Right ventricle myocardium superior (tissue), 1 donor: ENCODE measurements around the gene RAD51D. TPM values are rescaled to one million over a fixed set of nuclear protein-coding genes. Genes with fewer than 3 reads are reported as not detected.
"Not testable (repeated sequence)": the region's sequence is repeated elsewhere in the genome, so short reads cannot be mapped to it uniquely, and the experiment has no call there.

ENCODE experiments used
- ATAC-seq: fragments of 200-7000 bp; cut with Tn5 transposase; one replicate; pipeline ENCODE4 v1.9.1; 2020; ENCODE audit warnings: mild to moderate bottlenecking; ENCODE audit not compliant: poor library complexity
- DNase-seq: peaks from one replicate; pipeline ENCODE4 v3.0.0-alpha.2; 2020
- intact Hi-C: fragments of 100-400 bp; cut with DNase I; formaldehyde crosslinking; loops from one replicate; pipeline ENCODE4 v1.11.2; 2022
- total RNA-seq: library from RNA; stranded (reverse); fragmentation: NEBNext Ultra II Directional; extraction: Animal tissue kit (Norgen Biotek cat#: 25700); gene quantifications from one replicate; pipeline ENCODE4 v1.2.1, GENCODE V29; 2021
- donor health status: DM: no; HTN: yes; CAD: no; lungs with severe emphysema.

RAD51D gene
- total RNA-seq, 1 donor from 2014 or later: 4.4 TPM

- intact Hi-C loops: no loop called here
- ATAC-seq (no peak), DNase-seq (no peak)
Observed at GRCh38 chr17:35146214-35146833, 26.7 kb upstream of the RAD51D start.

GRCh38 chr17:35144840-35145239 is 25.2 kb upstream of the RAD51D start:
- intact Hi-C loops: no loop called here
- ATAC-seq: no peak
- no peak for DNase-seq

GRCh38 chr17:35142467-35142796 is 22.8 kb upstream of the RAD51D start:
- no peak for DNase-seq
- no peak for ATAC-seq
- intact Hi-C loops: no loop called here

- DNase-seq: peak; percentile 89
- peak; percentile 94 for ATAC-seq
- intact Hi-C loops: no loop called here
Observed at GRCh38 chr17:35141681-35142466, 22.2 kb upstream of the RAD51D start, which contains the start of gene NLE1. Gene NLE1, minus strand, starts transcription at chr17:35142303. Its CDS starts 28 bp downstream, at chr17:35142275.

DNA sequence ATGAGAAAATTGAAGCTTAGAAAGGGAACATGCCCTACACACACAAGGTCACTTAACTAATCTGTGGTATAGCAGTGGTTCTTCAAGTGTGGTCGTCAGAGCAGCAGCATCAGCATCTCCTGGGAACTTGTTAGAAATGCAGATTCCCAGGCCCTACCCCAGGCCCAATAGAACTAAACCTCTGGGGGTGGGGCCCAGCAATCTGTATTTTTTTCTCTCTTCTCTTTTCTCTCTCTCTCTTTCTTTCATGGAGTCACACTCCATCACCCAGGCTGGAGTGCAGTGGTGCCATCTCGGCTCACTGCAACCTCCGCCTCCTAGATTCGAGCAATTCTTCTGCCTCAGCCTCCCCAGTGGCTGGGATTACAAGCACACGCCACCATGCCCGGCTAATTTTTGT is 18.6 kb upstream of the RAD51D start:
- ATAC-seq (no peak), DNase-seq (no peak)
- intact Hi-C loops: no loop called here

DNA sequence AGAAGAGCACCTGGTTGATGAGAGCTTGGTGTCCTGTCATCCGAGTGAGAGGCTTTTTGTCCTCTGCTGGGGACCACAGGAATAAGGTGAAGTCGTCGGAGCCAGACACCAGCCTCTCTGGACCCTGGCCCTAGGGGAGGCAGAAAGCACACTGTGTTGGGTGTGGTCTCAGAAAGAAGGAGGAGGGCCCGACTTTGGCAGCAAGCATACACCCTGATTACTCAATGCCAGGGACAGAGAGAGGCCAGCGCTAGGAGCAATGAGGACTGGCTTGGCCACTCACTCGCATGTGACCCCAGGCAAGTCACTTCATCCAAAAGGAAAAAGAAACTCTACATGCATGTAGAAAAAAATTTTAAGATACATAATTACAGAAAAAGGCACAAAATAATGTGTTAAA is 15.7 kb upstream of the RAD51D start:
- DNase-seq (no peak), ATAC-seq (no peak)
- intact Hi-C loops: no loop called here

DNA sequence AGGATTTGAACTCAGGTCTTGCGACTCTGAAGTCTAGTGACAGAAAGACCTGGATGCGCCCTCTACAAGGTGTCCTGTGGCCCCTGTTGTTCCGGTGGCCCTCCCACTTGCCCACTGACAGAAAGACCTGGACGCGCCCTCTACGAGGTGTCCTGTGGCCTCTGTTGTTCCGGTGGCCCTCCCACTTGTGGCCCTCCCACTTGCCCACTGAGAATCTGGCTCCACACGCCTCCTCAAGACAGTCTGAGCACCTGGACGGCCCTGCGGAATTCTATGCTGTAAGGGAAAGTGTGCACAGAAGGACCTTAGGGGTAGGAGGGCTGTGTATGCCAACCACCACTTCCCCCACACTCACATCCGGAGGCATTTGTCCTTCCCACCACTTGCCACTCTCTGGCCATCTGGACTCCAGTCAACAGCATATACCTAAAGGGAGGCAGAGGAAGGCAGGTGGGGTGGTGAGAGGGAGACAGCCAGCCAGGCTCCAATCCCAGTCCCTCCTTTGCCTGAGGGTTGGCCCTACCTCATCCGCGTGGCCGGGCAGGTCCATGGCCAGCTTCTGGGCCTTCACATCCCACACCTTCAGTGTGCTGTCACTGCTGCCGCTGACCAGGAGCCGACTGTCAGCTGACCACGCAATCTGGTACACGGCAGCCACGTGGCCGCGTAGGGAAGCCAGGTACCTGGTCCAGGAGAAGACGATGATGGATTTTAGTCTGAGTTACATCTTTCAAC is 13.3 kb upstream of the RAD51D start:
- intact Hi-C loops: no loop called here
- DNase-seq (no peak), ATAC-seq (no peak)

- DNase-seq (no peak), ATAC-seq (no peak)
- intact Hi-C loops: no loop called here
Observed at GRCh38 chr17:35132099-35132498, 12.4 kb upstream of the RAD51D start.

DNA sequence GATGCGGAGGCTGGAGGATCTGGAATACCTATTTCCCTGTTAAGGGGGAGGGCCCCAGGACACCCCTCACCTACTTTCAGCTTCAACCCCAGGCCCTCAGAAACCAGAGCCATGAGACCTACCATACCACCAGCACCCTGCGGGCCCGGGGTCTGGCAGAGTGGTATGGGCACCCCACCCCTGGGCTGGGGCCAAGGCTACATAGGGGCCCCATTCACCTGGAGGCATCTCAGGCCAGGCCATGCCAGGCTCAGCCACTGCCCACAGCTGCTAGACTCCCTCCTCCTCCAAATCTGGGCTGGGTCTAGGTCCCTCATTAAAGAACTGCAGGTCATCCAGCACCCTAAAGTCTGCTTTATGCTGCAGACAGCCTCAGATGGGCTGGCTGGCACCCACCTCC is 10.7 kb upstream of the RAD51D start:
- ATAC-seq (no peak), DNase-seq (peak; percentile 33)
- intact Hi-C loops: no loop called here

- no peak for ATAC-seq
- no peak for DNase-seq
- intact Hi-C loops: no loop called here
Observed at GRCh38 chr17:35129973-35130351, 10.3 kb upstream of the RAD51D start.

DNA sequence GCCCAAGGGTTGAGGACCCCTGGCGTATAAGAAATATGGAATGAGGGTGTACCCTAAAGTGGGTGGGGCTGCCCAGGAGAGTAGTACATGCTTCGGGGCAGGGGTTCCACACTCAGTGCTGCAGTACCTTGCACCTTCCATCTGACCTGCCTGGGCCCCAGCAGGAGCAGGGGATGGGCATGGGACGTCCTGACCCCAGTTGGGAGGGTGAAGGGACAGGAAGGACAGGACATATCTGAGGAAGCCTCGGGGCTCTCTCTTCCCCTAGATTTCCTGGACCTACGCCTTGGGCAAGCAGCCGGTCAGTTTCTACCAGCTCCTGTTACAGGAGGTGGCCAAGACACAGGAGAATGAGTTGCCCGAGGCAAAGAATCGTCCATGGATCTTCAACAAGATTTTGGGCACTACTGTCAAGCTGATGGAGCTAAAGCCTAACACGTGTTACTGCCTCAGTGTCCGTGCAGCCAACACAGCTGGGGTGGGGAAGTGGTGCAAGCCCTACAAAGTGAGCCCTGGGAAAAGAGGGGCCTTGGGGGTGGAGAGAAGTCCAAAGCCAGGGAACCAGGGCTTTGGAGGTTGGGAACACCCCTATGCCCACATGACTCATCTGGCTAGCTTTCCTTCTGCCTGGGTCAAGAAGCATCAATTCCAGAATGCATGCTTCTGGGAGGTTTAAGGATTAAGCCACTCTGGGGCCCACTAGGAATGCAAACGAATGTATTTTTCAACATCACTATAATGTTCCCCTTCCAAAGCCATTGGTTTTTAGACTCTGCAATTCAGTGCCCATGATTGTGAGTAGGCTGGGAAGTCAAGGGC is 9.7 kb upstream of the RAD51D start:
- intact Hi-C loops: no loop called here
- DNase-seq (no peak), ATAC-seq (no peak)

GRCh38 chr17:35127751-35128514 is 8.3 kb upstream of the RAD51D start:
- DNase-seq (peak; percentile 61), ATAC-seq (peak; percentile 88)
- intact Hi-C loops: no loop called here

GRCh38 chr17:35121315-35121714 is 1.7 kb upstream of the RAD51D start, which contains the start of gene FNDC8:
Gene FNDC8, plus strand, starts transcription at chr17:35121615. Its CDS starts 79 bp downstream, at chr17:35121694.
- no peak for ATAC-seq
- DNase-seq: peak; percentile 17
- intact Hi-C loops: loop anchor here (5.0 kb wide), 1 partner anchor 579 kb away; no protein-coding TSS in a partner anchor

- DNase-seq (no peak), ATAC-seq (no peak)
- intact Hi-C loops: loop anchor here (5.0 to 10.0 kb wide), 2 partner anchors 123 to 696 kb away; no protein-coding TSS in a partner anchor
Observed at GRCh38 chr17:35117984-35118383, 1.7 kb downstream of the RAD51D start.

- intact Hi-C loops: loop anchor here (5.0 to 10.0 kb wide), 2 partner anchors 122 to 695 kb away; no protein-coding TSS in a partner anchor
- DNase-seq (no peak), ATAC-seq (no peak)
Observed at GRCh38 chr17:35116845-35117244, 2.8 kb downstream of the RAD51D start.

GRCh38 chr17:35110791-35111190 is 8.9 kb downstream of the RAD51D start:
- not testable (repeated sequence) for ATAC-seq, DNase-seq
- intact Hi-C loops: loop anchor here (10.0 kb wide), 1 partner anchor 116 kb away; no protein-coding TSS in a partner anchor

DNA sequence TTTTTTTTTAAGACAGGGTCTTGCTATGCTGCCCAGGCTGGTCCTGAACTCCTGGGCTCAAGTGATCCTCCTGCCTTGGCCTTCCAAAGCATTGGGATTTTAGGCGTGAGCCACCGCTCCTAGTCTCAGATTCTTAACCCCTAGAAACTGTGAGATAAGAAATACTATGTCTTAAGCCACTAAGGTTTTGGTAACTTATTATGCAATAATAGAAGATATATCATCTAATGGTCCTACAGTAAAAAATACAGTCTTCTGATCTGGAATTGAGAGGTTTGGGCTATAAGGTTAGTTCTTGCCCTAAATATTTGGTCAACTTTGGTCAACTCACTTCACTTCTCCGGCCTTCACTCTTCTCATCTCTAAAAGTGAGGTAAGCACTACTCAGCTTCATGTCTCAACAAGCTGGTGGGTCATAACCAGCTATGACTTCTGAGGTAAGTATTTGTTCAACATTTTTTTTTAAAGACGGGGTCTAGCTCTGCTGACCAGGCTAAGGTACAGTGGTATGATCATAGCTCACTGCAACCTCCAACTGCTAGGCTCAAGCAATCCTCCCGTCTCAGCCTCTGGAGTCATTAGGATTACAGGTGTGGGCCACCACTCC is 14.7 kb downstream of the RAD51D start:
- no peak for DNase-seq
- ATAC-seq: no peak
- intact Hi-C loops: no loop called here
